ENCODE data around the gene LUM. TPM values are rescaled to one million over a fixed set of nuclear protein-coding genes. Genes with fewer than 3 reads are reported as not detected.

LUM gene
- total and polyA plus RNA-seq, 2 experiments from 2014 or later: 0.27 TPM; not detected in 1

- Histone ChIP-seq H3K9me2 (ENCODE audit: insufficient read depth) (no peaks in the 10 kb centered on the region; the same call in 1 of the 2 replicates), H3K4me2 (no peak overlapping the region), H3K4me1 (ENCODE audit: insufficient read depth) (no peaks in the 10 kb centered on the region), H2AFZ (no peak overlapping the region), H3K36me3 (ENCODE audit: insufficient read depth) (no peaks in the 10 kb centered on the region), H4K20me1 (replicated peaks; ENCODE audit: insufficient read depth) (no peaks in the 10 kb centered on the region), H3K79me2 (replicated peaks; ENCODE audit: insufficient read depth) (no peaks in the 10 kb centered on the region), H3K4me3 (no peak overlapping the region), H3F3A (replicated peaks; ENCODE audit: low read depth) (no peaks in the 10 kb centered on the region), H3K27ac (ENCODE audit: low read depth) (no peak overlapping the region), H3K27me3 (ENCODE audit: insufficient read depth) (no peaks in the 10 kb centered on the region)
- Mint-ChIP-seq H3K36me3 (ENCODE audit: low read depth) (no peaks in the 10 kb centered on the region), H3K4me1 (no peaks in the 10 kb centered on the region), H3K27me3 (ENCODE audit: insufficient read depth, low read depth, poor library complexity) (no peaks in the 10 kb centered on the region), H3K27ac (no peak overlapping the region), H3K4me3 (no peak overlapping the region), H3K9me3 (no peaks in the 10 kb centered on the region)
- TF ChIP-seq EZH2phosphoT487 (IDR thresholded peaks at IDR 0.05; ENCODE audit: unreplicated experiment) (no peak), NANOG (IDR thresholded peaks at IDR 0.05; ENCODE audit: borderline replicate concordance) (no peak), ETS1 (IDR thresholded peaks at IDR 0.05) (no peak), ZNF114 (CRISPR knock-in tag; IDR thresholded peaks at IDR 0.05) (no peak), REST (IDR thresholded peaks at IDR 0.05; ENCODE audit: unreplicated experiment) (no peak), CREB1 (CRISPR knock-in tag; IDR thresholded peaks at IDR 0.05; ENCODE audit: low read depth) (no peak), ZNF331 (CRISPR knock-in tag; IDR thresholded peaks at IDR 0.05; ENCODE audit: low read depth) (no peak), JUNB (IDR thresholded peaks at IDR 0.05; ENCODE audit: unreplicated experiment) (no peak), POLR2AphosphoS5 (IDR thresholded peaks at IDR 0.05; ENCODE audit: low read depth) (no peak), EZH2 (IDR thresholded peaks at IDR 0.05; ENCODE audit: low read depth, unreplicated experiment) (no peak), ZNF462 (CRISPR knock-in tag; IDR thresholded peaks at IDR 0.05) (no peak), CTCF (conservative IDR thresholded peaks at IDR 0.05; ENCODE audit: low read depth in 2 of 2) (no peak), STAT1 (IDR thresholded peaks at IDR 0.05; ENCODE audit: unreplicated experiment) (no peak)
- DNase-seq (ENCODE audit: low spot score) (no peak), ATAC-seq (no peak)
These were observed 50.2 kb downstream of the LUM start for GRCh38 chr12:91061091-91061490.

Measured in GM23338 (cell line).